ENCODE results near the gene NCK1.

GRCh38 chr3:136839556-136839931, 22.5 kb upstream of the NCK1 start:
- TF ChIP-seq CTCF (IDR thresholded peaks at IDR 0.05) (no peak), POLR2A (IDR thresholded peaks at IDR 0.05) (no peak)

Measured in lower leg skin (tissue), 3 donors.